ENCODE measurements around the gene RINL.

DNA sequence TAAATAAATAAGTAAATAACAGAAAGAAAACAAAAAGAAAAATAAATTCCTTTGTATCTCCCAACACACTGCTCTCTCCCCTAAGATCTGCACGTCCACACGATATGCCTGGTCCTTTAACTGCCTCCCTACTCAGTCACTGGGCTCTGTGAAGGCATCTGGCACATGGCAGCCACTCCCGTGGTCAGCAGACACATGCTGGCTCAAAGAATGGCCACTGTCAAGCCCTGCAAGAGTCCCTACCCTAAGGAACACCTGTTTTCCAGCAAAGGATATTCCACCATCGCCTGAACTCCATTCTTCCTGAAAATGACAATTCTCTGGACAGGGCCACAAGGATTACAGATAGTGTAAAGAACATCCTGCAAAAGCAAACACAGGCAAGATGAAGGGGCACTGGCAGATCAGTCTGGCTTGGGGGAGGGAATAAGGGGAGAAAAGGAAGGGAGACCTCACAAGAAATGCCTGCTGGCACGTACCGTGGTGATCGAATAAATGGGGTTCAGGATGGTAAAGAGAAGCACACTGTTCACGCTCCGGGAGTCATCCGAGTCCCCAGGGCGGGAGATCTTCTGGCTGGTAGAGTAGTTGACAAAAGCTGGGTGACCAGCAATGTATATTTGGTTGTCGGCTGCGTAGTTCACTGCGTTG, 32.6 kb downstream of the RINL start:
- TF ChIP-seq, protein P1, sequence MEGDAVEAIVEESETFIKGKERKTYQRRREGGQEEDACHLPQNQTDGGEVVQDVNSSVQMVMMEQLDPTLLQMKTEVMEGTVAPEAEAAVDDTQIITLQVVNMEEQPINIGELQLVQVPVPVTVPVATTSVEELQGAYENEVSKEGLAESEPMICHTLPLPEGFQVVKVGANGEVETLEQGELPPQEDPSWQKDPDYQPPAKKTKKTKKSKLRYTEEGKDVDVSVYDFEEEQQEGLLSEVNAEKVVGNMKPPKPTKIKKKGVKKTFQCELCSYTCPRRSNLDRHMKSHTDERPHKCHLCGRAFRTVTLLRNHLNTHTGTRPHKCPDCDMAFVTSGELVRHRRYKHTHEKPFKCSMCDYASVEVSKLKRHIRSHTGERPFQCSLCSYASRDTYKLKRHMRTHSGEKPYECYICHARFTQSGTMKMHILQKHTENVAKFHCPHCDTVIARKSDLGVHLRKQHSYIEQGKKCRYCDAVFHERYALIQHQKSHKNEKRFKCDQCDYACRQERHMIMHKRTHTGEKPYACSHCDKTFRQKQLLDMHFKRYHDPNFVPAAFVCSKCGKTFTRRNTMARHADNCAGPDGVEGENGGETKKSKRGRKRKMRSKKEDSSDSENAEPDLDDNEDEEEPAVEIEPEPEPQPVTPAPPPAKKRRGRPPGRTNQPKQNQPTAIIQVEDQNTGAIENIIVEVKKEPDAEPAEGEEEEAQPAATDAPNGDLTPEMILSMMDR (conservative IDR thresholded peaks at IDR 0.05; ENCODE audit: low read length), result no peak
- no peak for TF ChIP-seq EZH2phosphoT487 (IDR thresholded peaks at IDR 0.05; ENCODE audit: borderline replicate concordance)

All from Loucy (cell line).